Parathyroid adenoma (tissue), 2 donors: ENCODE data around the gene IL17RC.
A peak's percentile ranks its signal among the peaks of the same experiment; 100 is the strongest.

Source experiments
- H2AFZ ChIP-seq: fragments of 300-600 bp; sonication (generic); one replicate; pipeline ENCODE4 v1.7.0; 2017; ENCODE audit warnings: antibody characterized with exemption, mild to moderate bottlenecking
- H3K27ac ChIP-seq: fragments of 300-600 bp; sonication (generic); one replicate; pipeline ENCODE4 v1.7.0; 2017
- H3K27me3 ChIP-seq: fragments of 300-600 bp; sonication (generic); one replicate; pipeline ENCODE4 v1.7.0; 2017; ENCODE audit warnings: low read length; ENCODE audit not compliant: control insufficient read depth, insufficient read depth
- H3K36me3 ChIP-seq: fragments of 300-600 bp; sonication (generic); one replicate; pipeline ENCODE4 v1.7.0; 2017; ENCODE audit warnings: low read length; ENCODE audit not compliant: control insufficient read depth, insufficient read depth
- H3K4me1 ChIP-seq: fragments of 300-600 bp; sonication (generic); one replicate; pipeline ENCODE4 v1.7.0; 2017; ENCODE audit warnings: control low read depth
- H3K4me2 ChIP-seq: fragments of 300-600 bp; sonication (generic); one replicate; pipeline ENCODE4 v1.7.0; 2017; ENCODE audit warnings: low read length
- H3K4me3 ChIP-seq: fragments of 300-600 bp; sonication (generic); one replicate; pipeline ENCODE4 v1.7.0; 2017; ENCODE audit warnings: low read depth, low read length
- H3K79me2 ChIP-seq: fragments of 300-600 bp; sonication (generic); one replicate; pipeline ENCODE4 v1.7.0; 2017; ENCODE audit warnings: control low read depth
- H3K9ac ChIP-seq: fragments of 300-600 bp; sonication (generic); one replicate; pipeline ENCODE4 v1.7.0; 2017; ENCODE audit warnings: mild to moderate bottlenecking
- H3K9me3 ChIP-seq: fragments of 300-600 bp; sonication (generic); one replicate; pipeline ENCODE4 v1.7.0; 2017; ENCODE audit warnings: low read length; ENCODE audit not compliant: control insufficient read depth
- CTCF ChIP-seq: fragments of 300-600 bp; sonication (generic); IDR thresholded peaks from one replicate; pipeline ENCODE4 v1.7.0; 2017; ENCODE audit warnings: antibody characterized with exemption, mild to moderate bottlenecking
- donor health status: primary hyperparathyroidism.

Gene IL17RC

GRCh38 chr3:9951126-9951525 lies 34.2 kb downstream of the IL17RC start:
- peak overlapping the region; percentile 59 for H3K4me3 ChIP-seq
- TF ChIP-seq CTCF = no peak
- H3K79me2 ChIP-seq = no peaks in the 10 kb centered on the region
- H3K4me2 ChIP-seq = peak overlapping the region; percentile 64
- H3K27ac ChIP-seq = no peak overlapping the region
- H2AFZ ChIP-seq = peak overlapping the region; percentile 82
- no peaks in the 10 kb centered on the region for H3K9me3 ChIP-seq
- no peak overlapping the region for H3K9ac ChIP-seq
- no peaks in the 10 kb centered on the region for H3K27me3 ChIP-seq
- no peaks in the 10 kb centered on the region for H3K36me3 ChIP-seq
- H3K4me1 ChIP-seq = peaks cover 17% of the 10 kb centered on the region

- TF ChIP-seq CTCF = no peak
- no peak overlapping the region for H3K9ac ChIP-seq
- peaks cover 17% of the 10 kb centered on the region for H3K4me1 ChIP-seq
- H3K27ac ChIP-seq = no peak overlapping the region
- H3K79me2 ChIP-seq = no peaks in the 10 kb centered on the region
- H3K4me2 ChIP-seq = peak overlapping the region; percentile 64
- H3K4me3 ChIP-seq = peak overlapping the region; percentile 59
- peak overlapping the region; percentile 82 for H2AFZ ChIP-seq
- no peaks in the 10 kb centered on the region for H3K27me3 ChIP-seq
- H3K36me3 ChIP-seq = no peaks in the 10 kb centered on the region
- H3K9me3 ChIP-seq = no peaks in the 10 kb centered on the region
Measured at GRCh38 chr3:9951598-9951961, 34.7 kb downstream of the IL17RC start.

- H3K79me2 ChIP-seq = no peaks in the 10 kb centered on the region
- peak within 1 kb of the TSS; percentile 59 for H3K4me3 ChIP-seq
- H3K9ac ChIP-seq = no peak within 1 kb of the TSS
- H3K4me2 ChIP-seq = peak within 1 kb of the TSS; percentile 64
- H3K27me3 ChIP-seq = no peaks in the 10 kb centered on the region
- H3K4me1 ChIP-seq = peaks cover 17% of the 10 kb centered on the region
- H3K36me3 ChIP-seq = no peaks in the 10 kb centered on the region
- no peak for TF ChIP-seq CTCF
- no peak within 1 kb of the TSS for H3K27ac ChIP-seq
- H2AFZ ChIP-seq = peak within 1 kb of the TSS; percentile 82
- no peaks in the 10 kb centered on the region for H3K9me3 ChIP-seq
Measured at GRCh38 chr3:9951962-9952805, 35.3 kb downstream of the IL17RC start, which contains the start of gene PRRT3. PRRT3 (minus strand) TSS chr3:9952408; CDS start chr3:9950115, 2,293 bp downstream.

GRCh38 chr3:9955067-9955502 lies 38.2 kb downstream of the IL17RC start:
- H3K4me2 ChIP-seq = peak overlapping the region; percentile 46
- peak overlapping the region; percentile 26 for H3K27ac ChIP-seq
- no peaks in the 10 kb centered on the region for H3K36me3 ChIP-seq
- TF ChIP-seq CTCF = no peak
- no peaks in the 10 kb centered on the region for H3K79me2 ChIP-seq
- peak overlapping the region; percentile 56 for H2AFZ ChIP-seq
- no peaks in the 10 kb centered on the region for H3K9me3 ChIP-seq
- peak overlapping the region; percentile 35 for H3K4me3 ChIP-seq
- no peaks in the 10 kb centered on the region for H3K27me3 ChIP-seq
- peaks cover 17% of the 10 kb centered on the region for H3K4me1 ChIP-seq
- no peak overlapping the region for H3K9ac ChIP-seq
